Neural cell (in vitro differentiated cells): Measurements from ENCODE around the gene GCNT4.

Experiments used
- EZH2 ChIP-seq: fragments of 200-600, 300-800 bp; shearing (Covaris generic), sonication (generic); IDR thresholded peaks from 2 replicates; pipeline ENCODE4 v1.6.1; 2014; ENCODE audit warnings: antibody characterized with exemption, low read length, borderline replicate concordance, mild to moderate bottlenecking; ENCODE audit not compliant: insufficient read depth, poor library complexity, severe bottlenecking
- MXI1 ChIP-seq: fragments of 450-650 bp; conservative IDR thresholded peaks from 2 replicates; pipeline ENCODE4 v1.6.1; 2014; ENCODE audit warnings: antibody characterized with exemption, mild to moderate bottlenecking; ENCODE audit not compliant: poor library complexity, severe bottlenecking
- POLR2AphosphoS5 ChIP-seq: IDR thresholded peaks from 2 replicates; pipeline ENCODE4 v1.6.1; 2012
- RAD21 ChIP-seq: fragments of 450-650 bp; conservative IDR thresholded peaks from 2 replicates; pipeline ENCODE4 v1.6.1; 2014; ENCODE audit warnings: antibody characterized with exemption, mild to moderate bottlenecking, moderate library complexity
- SMC3 ChIP-seq: fragments of 450-650 bp; conservative IDR thresholded peaks from 2 replicates; pipeline ENCODE4 v1.6.1; 2014; ENCODE audit warnings: antibody characterized with exemption, mild to moderate bottlenecking, moderate library complexity; ENCODE audit not compliant: poor library complexity
- TAF1 ChIP-seq: IDR thresholded peaks from 2 replicates; pipeline ENCODE4 v1.6.1; 2012; ENCODE audit warnings: low read depth
- TF ChIP-seq, protein P1 (sequence below): fragments of 450-650 bp; IDR thresholded peaks from 2 replicates; pipeline ENCODE4 v1.5.1; 2014; ENCODE audit warnings: antibody characterized with exemption, mild to moderate bottlenecking, moderate library complexity; ENCODE audit not compliant: poor library complexity, severe bottlenecking
- TF ChIP-seq, protein P2 (sequence below): IDR thresholded peaks from 2 replicates; pipeline ENCODE4 v1.6.1; 2012; ENCODE audit warnings: borderline replicate concordance

DNA sequence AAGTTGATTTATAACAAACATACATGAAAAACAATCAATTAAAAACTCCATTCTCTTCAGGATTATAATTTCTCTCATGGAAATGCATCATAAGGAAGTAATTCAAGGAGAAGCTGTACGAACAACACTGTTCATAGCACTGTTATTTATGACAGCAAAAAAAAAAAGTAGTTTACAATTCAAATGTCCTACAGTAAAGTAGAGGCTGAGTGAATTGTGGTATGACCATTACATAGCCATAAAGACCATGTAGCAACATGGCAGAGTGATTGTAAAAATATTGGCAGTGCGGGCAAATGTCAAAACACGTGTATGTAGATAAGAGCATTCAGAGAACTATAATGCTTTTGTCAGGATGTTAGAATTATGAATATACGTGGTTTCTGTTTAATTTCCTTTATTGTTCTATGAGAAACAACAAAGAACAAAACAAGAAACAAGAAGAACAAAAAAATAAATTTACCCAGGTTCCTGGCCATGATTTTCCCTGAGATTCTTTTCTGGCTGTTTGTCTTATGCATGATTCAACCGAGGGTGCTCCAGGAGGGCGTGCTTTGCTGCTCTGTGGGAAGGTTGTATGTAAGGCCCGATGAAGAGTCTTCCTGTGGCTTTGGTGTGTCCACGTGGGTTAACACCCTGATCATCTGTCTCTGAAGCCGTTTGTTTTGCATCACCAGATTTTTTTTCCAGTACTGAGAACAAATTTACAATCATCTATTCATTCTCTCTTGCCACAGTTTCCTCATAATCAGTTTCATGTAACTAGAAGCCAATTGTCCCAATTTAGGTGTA, 28.8 kb downstream of the GCNT4 start:
- TF ChIP-seq, protein P1, sequence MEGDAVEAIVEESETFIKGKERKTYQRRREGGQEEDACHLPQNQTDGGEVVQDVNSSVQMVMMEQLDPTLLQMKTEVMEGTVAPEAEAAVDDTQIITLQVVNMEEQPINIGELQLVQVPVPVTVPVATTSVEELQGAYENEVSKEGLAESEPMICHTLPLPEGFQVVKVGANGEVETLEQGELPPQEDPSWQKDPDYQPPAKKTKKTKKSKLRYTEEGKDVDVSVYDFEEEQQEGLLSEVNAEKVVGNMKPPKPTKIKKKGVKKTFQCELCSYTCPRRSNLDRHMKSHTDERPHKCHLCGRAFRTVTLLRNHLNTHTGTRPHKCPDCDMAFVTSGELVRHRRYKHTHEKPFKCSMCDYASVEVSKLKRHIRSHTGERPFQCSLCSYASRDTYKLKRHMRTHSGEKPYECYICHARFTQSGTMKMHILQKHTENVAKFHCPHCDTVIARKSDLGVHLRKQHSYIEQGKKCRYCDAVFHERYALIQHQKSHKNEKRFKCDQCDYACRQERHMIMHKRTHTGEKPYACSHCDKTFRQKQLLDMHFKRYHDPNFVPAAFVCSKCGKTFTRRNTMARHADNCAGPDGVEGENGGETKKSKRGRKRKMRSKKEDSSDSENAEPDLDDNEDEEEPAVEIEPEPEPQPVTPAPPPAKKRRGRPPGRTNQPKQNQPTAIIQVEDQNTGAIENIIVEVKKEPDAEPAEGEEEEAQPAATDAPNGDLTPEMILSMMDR = no peak
- TF ChIP-seq EZH2 (no peak), POLR2AphosphoS5 (no peak), RAD21 (no peak), TAF1 (no peak), SMC3 (no peak), MXI1 (no peak)
- TF ChIP-seq, protein P2, sequence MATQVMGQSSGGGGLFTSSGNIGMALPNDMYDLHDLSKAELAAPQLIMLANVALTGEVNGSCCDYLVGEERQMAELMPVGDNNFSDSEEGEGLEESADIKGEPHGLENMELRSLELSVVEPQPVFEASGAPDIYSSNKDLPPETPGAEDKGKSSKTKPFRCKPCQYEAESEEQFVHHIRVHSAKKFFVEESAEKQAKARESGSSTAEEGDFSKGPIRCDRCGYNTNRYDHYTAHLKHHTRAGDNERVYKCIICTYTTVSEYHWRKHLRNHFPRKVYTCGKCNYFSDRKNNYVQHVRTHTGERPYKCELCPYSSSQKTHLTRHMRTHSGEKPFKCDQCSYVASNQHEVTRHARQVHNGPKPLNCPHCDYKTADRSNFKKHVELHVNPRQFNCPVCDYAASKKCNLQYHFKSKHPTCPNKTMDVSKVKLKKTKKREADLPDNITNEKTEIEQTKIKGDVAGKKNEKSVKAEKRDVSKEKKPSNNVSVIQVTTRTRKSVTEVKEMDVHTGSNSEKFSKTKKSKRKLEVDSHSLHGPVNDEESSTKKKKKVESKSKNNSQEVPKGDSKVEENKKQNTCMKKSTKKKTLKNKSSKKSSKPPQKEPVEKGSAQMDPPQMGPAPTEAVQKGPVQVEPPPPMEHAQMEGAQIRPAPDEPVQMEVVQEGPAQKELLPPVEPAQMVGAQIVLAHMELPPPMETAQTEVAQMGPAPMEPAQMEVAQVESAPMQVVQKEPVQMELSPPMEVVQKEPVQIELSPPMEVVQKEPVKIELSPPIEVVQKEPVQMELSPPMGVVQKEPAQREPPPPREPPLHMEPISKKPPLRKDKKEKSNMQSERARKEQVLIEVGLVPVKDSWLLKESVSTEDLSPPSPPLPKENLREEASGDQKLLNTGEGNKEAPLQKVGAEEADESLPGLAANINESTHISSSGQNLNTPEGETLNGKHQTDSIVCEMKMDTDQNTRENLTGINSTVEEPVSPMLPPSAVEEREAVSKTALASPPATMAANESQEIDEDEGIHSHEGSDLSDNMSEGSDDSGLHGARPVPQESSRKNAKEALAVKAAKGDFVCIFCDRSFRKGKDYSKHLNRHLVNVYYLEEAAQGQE = no peak
